B cell (primary cell): Measurements from ENCODE around the gene PPP3CA. TPM values are rescaled to one million over a fixed set of nuclear protein-coding genes. Genes with fewer than 3 reads are reported as not detected.

ENCODE experiments used
- ATAC-seq: fragments of 200-7000 bp; cut with Tn5 transposase; one replicate; pipeline ENCODE4 v1.10.0; 2021; ENCODE audit warnings: low read depth, mild to moderate bottlenecking, moderate number of reproducible peaks, moderate library complexity
- CTCF ChIA-PET: fragments of 350-600 bp; sonication (Branson Sonifier 250); formaldehyde crosslinking; loops from one replicate; lab custom pipeline; 2021; ENCODE audit warnings: antibody characterized with exemption, inconsistent platforms; lab: Charles Lee
- POLR2A ChIA-PET: fragments of 350-600 bp; sonication (Branson Sonifier 250); formaldehyde crosslinking; loops from one replicate; lab custom pipeline; 2021; ENCODE audit warnings: antibody characterized with exemption; lab: Charles Lee
- DNase-seq: peaks from one replicate; pipeline ENCODE4 v3.0.0; 2013
- H2AFZ ChIP-seq: 2 replicates; pipeline ENCODE4 v1.6.1; 2012; ENCODE audit warnings: mild to moderate bottlenecking, low read depth, low read length; ENCODE audit not compliant: insufficient read depth, poor library complexity, severe bottlenecking
- H3K27ac ChIP-seq, 2 donors: 1 replicate in 1 of 2; 2 replicates in 1 of 2; pipeline ENCODE4 v1.5.1; 2012 to 2013; ENCODE audit warnings: low read length in 2 of 2, mild to moderate bottlenecking in 2 of 2, moderate library complexity in 1 of 2
- H3K27me3 ChIP-seq, 4 experiments: fragments of 200-600 bp in 1 of 4; sonication (generic) in 1 of 4; replicated peaks in 1 of 4; 1 replicate in 2 of 4; 2 replicates in 2 of 4; pipeline versions ENCODE4 v1.6.1 to v1.7.0; 2013 to 2016; ENCODE audit warnings: low read length in 3 of 4, mild to moderate bottlenecking in 2 of 4, mixed read lengths in 1 of 4, moderate library complexity in 1 of 4; ENCODE audit not compliant: insufficient read depth in 4 of 4, control insufficient read depth in 3 of 4; ENCODE audit errors: control extremely low read depth in 1 of 4
- H3K36me3 ChIP-seq, 2 experiments: replicated peaks in 1 of 2; 1 replicate in 1 of 2; 2 replicates in 1 of 2; pipeline versions ENCODE4 v1.6.1 to v1.7.1; 2013; ENCODE audit warnings: low read length in 1 of 2; ENCODE audit not compliant: insufficient read depth in 2 of 2, control insufficient read depth in 1 of 2; ENCODE audit errors: control extremely low read depth in 1 of 2, extremely low read depth in 1 of 2
- H3K4me1 ChIP-seq, 2 donors: fragments of 200-600 bp in 1 of 2; sonication (generic) in 1 of 2; 1 replicate in 1 of 2; 2 replicates in 1 of 2; pipeline versions ENCODE4 v1.5.1 to v1.6.1; 2013 to 2017; ENCODE audit warnings: low read length in 2 of 2; ENCODE audit not compliant: control insufficient read depth in 2 of 2, insufficient read depth in 2 of 2
- H3K4me2 ChIP-seq: replicated peaks from 2 replicates; pipeline ENCODE3; 2012; ENCODE audit warnings: mild to moderate bottlenecking, low read depth, low read length; ENCODE audit not compliant: poor library complexity, severe bottlenecking
- H3K4me3 ChIP-seq, 5 experiments: fragments of 200-600 bp in 1 of 5; sonication (generic) in 1 of 5; 1 replicate in 3 of 5; 2 replicates in 2 of 5; pipeline versions ENCODE4 v1.5.1 to v1.7.0; 2011 to 2016; ENCODE audit warnings: low read length in 4 of 5, mild to moderate bottlenecking in 4 of 5, low read depth in 2 of 5, control low read depth in 1 of 5, moderate library complexity in 1 of 5; ENCODE audit not compliant: insufficient read depth in 1 of 5; ENCODE audit errors: control extremely low read depth in 1 of 5, extremely low read depth in 1 of 5
- H3K79me2 ChIP-seq: fragments of 200-600 bp; sonication (generic); one replicate; pipeline ENCODE4 v1.6.0; 2016; ENCODE audit warnings: low read length; ENCODE audit not compliant: control insufficient read depth, insufficient read depth
- H3K9ac ChIP-seq: fragments of 200-600 bp; sonication (generic); 2 replicates; pipeline ENCODE4 v1.6.1; 2017; ENCODE audit warnings: mild to moderate bottlenecking, low read length, moderate library complexity
- H3K9me3 ChIP-seq, 3 donors: one replicate each; pipeline versions ENCODE4 v1.6.1 to v1.7.1; 2013; ENCODE audit warnings: low read length in 2 of 3; ENCODE audit not compliant: control insufficient read depth in 2 of 3, insufficient read depth in 1 of 3; ENCODE audit errors: control extremely low read depth in 1 of 3
- H4K20me1 ChIP-seq: 2 replicates; pipeline ENCODE4 v1.6.0; 2012; ENCODE audit warnings: mild to moderate bottlenecking, low read length; ENCODE audit not compliant: insufficient read depth, control insufficient read depth, poor library complexity, severe bottlenecking
- H3K27ac Mint-ChIP-seq: one replicate; pipeline ENCODE4 v1.8.0; 2021; ENCODE audit warnings: mixed read lengths
- H3K27me3 Mint-ChIP-seq: one replicate; pipeline ENCODE4 v1.8.0; 2021; ENCODE audit warnings: mixed read lengths
- H3K4me1 Mint-ChIP-seq: one replicate; pipeline ENCODE4 v1.8.0; 2021; ENCODE audit warnings: mixed read lengths
- H3K4me3 Mint-ChIP-seq: one replicate; pipeline ENCODE4 v1.8.0; 2021; ENCODE audit warnings: mixed read lengths
- H3K9me3 Mint-ChIP-seq: one replicate; pipeline ENCODE4 v1.8.0; 2022; ENCODE audit warnings: mixed read lengths; ENCODE audit not compliant: insufficient read depth
- EZH2 ChIP-seq: IDR thresholded peaks from 2 replicates; pipeline ENCODE4 v1.6.1; 2012; ENCODE audit warnings: borderline replicate concordance, low read depth, mild to moderate bottlenecking, moderate library complexity, low read length; ENCODE audit not compliant: insufficient read depth, poor library complexity, severe bottlenecking
- whole genome bisulfite sequencing: methylation state at CpG from one replicate; pipeline ENCODE4 v1.1.5; 2013; ENCODE audit warnings: missing lambda C conversion rate; ENCODE audit not compliant: insufficient coverage; 5-methylcytosine and 5-hydroxymethylcytosine counted together
- intact Hi-C: fragments of 100-400 bp; cut with micrococcal nuclease; formaldehyde crosslinking; loops from one replicate; pipeline ENCODE4 v1.10.0; 2022
- polyA plus RNA-seq: library from polyadenylated mRNA; depleted of rRNA; stranded (reverse); fragments of >200 nt; gene quantifications from 2 replicates; pipeline ENCODE4 v1.2.3, GENCODE V29; 2012
- total RNA-seq, 2 donors: library from RNA; stranded (reverse); fragments of 120-200 nt in 1 of 2; gene quantifications; 1 replicate in 1 of 2; 2 replicates in 1 of 2; pipeline versions ENCODE4 v1.2.3 to v1.2.4, GENCODE V29; 2013 to 2022
- TF ChIP-seq, protein P1 (sequence below): fragments of 200-600 bp; IDR thresholded peaks from one replicate; pipeline ENCODE4 v1.8.0; 2022; ENCODE audit warnings: antibody characterized with exemption, mild to moderate bottlenecking

Gene PPP3CA
- total and polyA plus RNA-seq, 2 donors (not counting 1 experiment from before 2014, with no cell fraction given), result 14.3 to 85.1 TPM

- peaks cover 19% of the 10 kb centered on the region for H4K20me1 ChIP-seq
- Mint-ChIP-seq H3K4me1 (peaks cover 54% of the 10 kb centered on the region), H3K4me3 (no peak overlapping the region), H3K9me3 (no peaks in the 10 kb centered on the region), H3K27me3 (no peaks in the 10 kb centered on the region), H3K27ac (no peak overlapping the region)
- H3K27me3 ChIP-seq, result no peaks in the 10 kb centered on the region
- DNase-seq (no peak), ATAC-seq (no peak)
- no peaks in the 10 kb centered on the region for H3K9me3 ChIP-seq
- intact Hi-C loops, result loop anchor here (5.0 kb wide), 1 partner anchor 41 kb away; no protein-coding TSS in a partner anchor
- CTCF ChIA-PET, result no interaction called here
- no peak overlapping the region for H3K9ac ChIP-seq
- H3K79me2 ChIP-seq, result peaks cover 70% of the 10 kb centered on the region
- WGBS, result 85% methylated on average over 5 of the region's 6 CpGs
- H3K4me3 ChIP-seq, result no peak overlapping the region
- no peak overlapping the region for H2AFZ ChIP-seq
- TF ChIP-seq, protein P1, sequence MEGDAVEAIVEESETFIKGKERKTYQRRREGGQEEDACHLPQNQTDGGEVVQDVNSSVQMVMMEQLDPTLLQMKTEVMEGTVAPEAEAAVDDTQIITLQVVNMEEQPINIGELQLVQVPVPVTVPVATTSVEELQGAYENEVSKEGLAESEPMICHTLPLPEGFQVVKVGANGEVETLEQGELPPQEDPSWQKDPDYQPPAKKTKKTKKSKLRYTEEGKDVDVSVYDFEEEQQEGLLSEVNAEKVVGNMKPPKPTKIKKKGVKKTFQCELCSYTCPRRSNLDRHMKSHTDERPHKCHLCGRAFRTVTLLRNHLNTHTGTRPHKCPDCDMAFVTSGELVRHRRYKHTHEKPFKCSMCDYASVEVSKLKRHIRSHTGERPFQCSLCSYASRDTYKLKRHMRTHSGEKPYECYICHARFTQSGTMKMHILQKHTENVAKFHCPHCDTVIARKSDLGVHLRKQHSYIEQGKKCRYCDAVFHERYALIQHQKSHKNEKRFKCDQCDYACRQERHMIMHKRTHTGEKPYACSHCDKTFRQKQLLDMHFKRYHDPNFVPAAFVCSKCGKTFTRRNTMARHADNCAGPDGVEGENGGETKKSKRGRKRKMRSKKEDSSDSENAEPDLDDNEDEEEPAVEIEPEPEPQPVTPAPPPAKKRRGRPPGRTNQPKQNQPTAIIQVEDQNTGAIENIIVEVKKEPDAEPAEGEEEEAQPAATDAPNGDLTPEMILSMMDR, result no peak
- TF ChIP-seq EZH2, result no peak
- no peak overlapping the region for H3K27ac ChIP-seq
- H3K36me3 ChIP-seq, result peaks cover 0 to 9% of the 10 kb centered on the region in 2 experiments
- POLR2A ChIA-PET, result interaction anchor here (0.5 kb wide), 1 partner anchor 36 kb away, joined by 9 read pairs; no protein-coding TSS in a partner anchor
- H3K4me2 ChIP-seq, result no peak overlapping the region
- no peaks in the 10 kb centered on the region for H3K4me1 ChIP-seq
These were observed 171.2 kb downstream of the PPP3CA start for GRCh38 chr4:101175896-101176676.

DNA sequence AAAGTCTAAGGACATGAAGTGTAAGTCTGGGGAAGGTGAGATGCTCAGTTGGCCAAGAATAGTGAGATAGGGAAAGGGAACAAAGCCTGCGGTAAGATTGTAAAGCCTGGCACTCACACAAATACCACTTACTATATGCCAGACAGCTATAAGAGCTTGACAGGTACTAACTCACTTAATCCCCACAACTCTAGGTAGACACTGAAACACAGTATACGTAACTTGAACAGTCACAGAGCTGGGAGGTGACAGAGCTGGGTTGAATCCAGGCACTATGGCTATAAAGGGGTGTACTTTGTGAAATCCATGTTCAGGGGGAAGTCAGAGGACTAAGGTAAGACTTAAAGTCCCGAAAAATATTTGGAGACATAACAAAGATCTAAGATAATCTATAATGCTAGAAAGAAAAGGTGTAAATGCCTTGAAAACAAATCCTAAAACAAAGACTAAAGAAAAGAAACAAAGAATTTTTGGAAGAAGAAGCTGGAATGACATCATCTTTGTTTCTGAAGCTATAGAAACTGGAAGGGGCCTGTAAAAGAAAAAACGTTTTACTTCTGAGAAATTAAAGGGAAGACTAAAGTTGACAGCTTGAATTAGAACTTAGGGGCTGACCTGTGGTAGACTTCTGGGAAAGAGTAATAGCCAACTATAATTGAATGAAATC lies 172.5 kb downstream of the PPP3CA start:
- Histone ChIP-seq H3K4me2 (no peak overlapping the region), H3K4me3 (no peak overlapping the region), H2AFZ (no peak overlapping the region), H3K27me3 (no peaks in the 10 kb centered on the region), H3K9me3 (no peaks in the 10 kb centered on the region), H4K20me1 (peaks cover 25% of the 10 kb centered on the region), H3K9ac (no peak overlapping the region), H3K27ac (no peak overlapping the region), H3K36me3 (peaks cover 0 to 11% of the 10 kb centered on the region in 2 experiments), H3K4me1 (peaks cover 0 to 1% of the 10 kb centered on the region in 2 donors), H3K79me2 (peaks cover 73% of the 10 kb centered on the region)
- intact Hi-C loops, result loop anchor here (5.0 kb wide), 1 partner anchor 42 kb away; no protein-coding TSS in a partner anchor
- 38% methylated on average over 1 of the region's 4 CpGs for WGBS
- Mint-ChIP-seq H3K27ac (no peak overlapping the region), H3K27me3 (no peaks in the 10 kb centered on the region), H3K4me1 (peaks cover 60% of the 10 kb centered on the region), H3K9me3 (no peaks in the 10 kb centered on the region), H3K4me3 (no peak overlapping the region)
- TF ChIP-seq EZH2, result no peak
- TF ChIP-seq, protein P1, result no peak
- POLR2A ChIA-PET, result no interaction called here
- DNase-seq (no peak), ATAC-seq (no peak)
- CTCF ChIA-PET, result interaction anchor here (0.7 to 1.0 kb wide), 2 partner anchors 152 to 556 kb away, joined by 3 read pairs; no protein-coding TSS in a partner anchor
